K562 (cell line): ENCODE measurements around the gene TCF3. TPM values are rescaled to one million over a fixed set of nuclear protein-coding genes. Genes with fewer than 3 reads are reported as not detected.

Experiments used
- CHCHD3 ChIP-seq: fragments of 250-450 bp; sonication (Bioruptor Pico); IDR thresholded peaks from 2 replicates; pipeline ENCODE4 v2.1.2; 2022; ENCODE audit warnings: mild to moderate bottlenecking
- CREB1 ChIP-seq, 2 experiments: sonication (generic) in 1 of 2; formaldehyde crosslinking in 1 of 2; IDR thresholded peaks; 2 replicates each; pipeline versions ENCODE4 v1.6.1 to v1.8.0; 2012 to 2022; ENCODE audit warnings: inconsistent platforms in 1 of 2, mild to moderate bottlenecking in 1 of 2, missing genetic modification reagents in 1 of 2, moderate library complexity in 1 of 2
- DACH1 ChIP-seq: fragments of 450-650 bp; IDR thresholded peaks from 2 replicates; pipeline ENCODE4 v1.6.1; 2018; ENCODE audit not compliant: partially characterized antibody
- FOXK2 ChIP-seq, 2 experiments: fragments of 450-650 bp; IDR thresholded peaks in 1 of 2; conservative IDR thresholded peaks in 1 of 2; 2 replicates each; pipeline ENCODE4 v1.6.1; 2016; ENCODE audit warnings: low read depth in 2 of 2, mild to moderate bottlenecking in 1 of 2
- FUS ChIP-seq: fragments of 200-400 bp; formaldehyde crosslinking; optimal IDR thresholded peaks from 2 replicates; pipeline ENCODE3; 2017; ENCODE audit warnings: low read depth, low read length
- HDAC8 ChIP-seq: fragments of 450-650 bp; IDR thresholded peaks from 2 replicates; pipeline ENCODE4 v1.6.1; 2016; ENCODE audit warnings: mild to moderate bottlenecking, missing genetic modification characterization, moderate library complexity, missing compliant biosample characterization
- HMG20B ChIP-seq: fragments of 250-450 bp; sonication (Bioruptor Pico); IDR thresholded peaks from 2 replicates; pipeline ENCODE4 v1.5.0; 2021; ENCODE audit warnings: mild to moderate bottlenecking
- LCOR ChIP-seq: sonication (generic); formaldehyde crosslinking; IDR thresholded peaks from 2 replicates; pipeline ENCODE4 v1.8.0; 2022; ENCODE audit warnings: mild to moderate bottlenecking, missing genetic modification reagents
- NCOA4 ChIP-seq: fragments of 450-650 bp; IDR thresholded peaks from 2 replicates; pipeline ENCODE4 v1.6.1; 2018; ENCODE audit warnings: mild to moderate bottlenecking; ENCODE audit not compliant: partially characterized antibody
- RAD21 ChIP-seq, 2 experiments: fragments of 250-450 bp in 1 of 2; fragments of 450-650 bp in 1 of 2; sonication (Bioruptor Pico) in 1 of 2; formaldehyde crosslinking in 1 of 2; IDR thresholded peaks in 1 of 2; conservative IDR thresholded peaks in 1 of 2; 2 replicates each; pipeline versions ENCODE4 v1.4.0 to v1.8.0; 2020 to 2022; ENCODE audit warnings: mild to moderate bottlenecking in 2 of 2, moderate library complexity in 1 of 2
- SETDB1 ChIP-seq: IDR thresholded peaks from one replicate; pipeline ENCODE4 v1.6.1; 2012; ENCODE audit warnings: low read length, control low read depth, inconsistent platforms
- SP1 ChIP-seq: sonication (generic); formaldehyde crosslinking; IDR thresholded peaks from 2 replicates; pipeline ENCODE4 v1.8.1; 2022; ENCODE audit warnings: mild to moderate bottlenecking, missing genetic modification reagents
- TEAD1 ChIP-seq, 2 experiments: fragments of 450-650 bp in 1 of 2; sonication (generic) in 1 of 2; formaldehyde crosslinking; IDR thresholded peaks; 2 replicates each; pipeline versions ENCODE4 v1.4.0 to v1.8.0; 2020 to 2022; ENCODE audit warnings: mild to moderate bottlenecking in 2 of 2, missing genetic modification reagents in 1 of 2
- ZNF23 ChIP-seq: fragments of 250-450 bp; sonication (Bioruptor Pico); IDR thresholded peaks from 2 replicates; pipeline ENCODE4 v1.4.0; 2020; ENCODE audit warnings: mild to moderate bottlenecking
- ZNF282 ChIP-seq: sonication (generic); formaldehyde crosslinking; IDR thresholded peaks from 2 replicates; pipeline ENCODE4 v1.8.1; 2023; ENCODE audit warnings: missing genetic modification reagents
- ZNF707 ChIP-seq: fragments of 250-450 bp; sonication (Bioruptor Pico); conservative IDR thresholded peaks from 2 replicates; pipeline ENCODE4 v1.8.0; 2022; ENCODE audit warnings: inconsistent platforms, mild to moderate bottlenecking, moderate library complexity
- polyA plus RNA-seq, 8 experiments: library from polyadenylated mRNA; depleted of rRNA in 4 of 8; stranded (reverse) in 5 of 8; unstranded in 3 of 8; fragments of >200 nt; fragmentation: Nextera tagmentation in 2 of 8; fragmentation: Illumina TruSeq in 1 of 8; extraction: Ambion mirVana in 2 of 8; extraction: Trizol in 1 of 8; gene quantifications; 2 replicates each; pipeline versions ENCODE4 v1.2.1 to v1.2.3, GENCODE V29; 2011 to 2014; ENCODE audit warnings: inconsistent platforms in 1 of 8, missing spikeins in 1 of 8
- total RNA-seq, 7 experiments: library from RNA; depleted of rRNA in 6 of 7; stranded (reverse); fragments of >200 nt in 6 of 7; fragmentation: Illumina TruSeq in 2 of 7; extraction: Trizol in 2 of 7; gene quantifications; 2 replicates each; pipeline versions ENCODE4 v1.2.1 to v1.2.3, GENCODE V29; 2011 to 2021; ENCODE audit warnings: low replicate concordance in 1 of 7
- TF ChIP-seq, protein P1 (sequence below): fragments of 450-650 bp; formaldehyde crosslinking; IDR thresholded peaks from 2 replicates; pipeline ENCODE4 v1.4.0; 2022; ENCODE audit warnings: missing genetic modification characterization
- TF ChIP-seq, protein P2 (sequence below): IDR thresholded peaks from 2 replicates; pipeline ENCODE4 v1.6.1; 2012; ENCODE audit warnings: low read depth, low read length, improper control_type of control experiment, borderline replicate concordance
- TF ChIP-seq, protein P3 (sequence below): fragments of 450-650 bp; formaldehyde crosslinking; conservative IDR thresholded peaks from 2 replicates; pipeline ENCODE4 v1.4.0; 2022; ENCODE audit warnings: mild to moderate bottlenecking, missing genetic modification characterization
- TF ChIP-seq, protein P4 (sequence below): sonication (generic); formaldehyde crosslinking; IDR thresholded peaks from 2 replicates; pipeline ENCODE4 v1.8.0; 2022; ENCODE audit warnings: mild to moderate bottlenecking, missing genetic modification reagents
- TF ChIP-seq, protein P5 (sequence below): sonication (generic); formaldehyde crosslinking; IDR thresholded peaks from 2 replicates; pipeline ENCODE4 v1.8.1; 2023; ENCODE audit warnings: mild to moderate bottlenecking, missing genetic modification reagents

TCF3 gene
- total and polyA plus RNA-seq, 9 of the 15 experiments (the other 6 are each of a cell fraction or from before 2014, with no cell fraction given) = 5.6 to 259 (median 84.0) TPM

DNA sequence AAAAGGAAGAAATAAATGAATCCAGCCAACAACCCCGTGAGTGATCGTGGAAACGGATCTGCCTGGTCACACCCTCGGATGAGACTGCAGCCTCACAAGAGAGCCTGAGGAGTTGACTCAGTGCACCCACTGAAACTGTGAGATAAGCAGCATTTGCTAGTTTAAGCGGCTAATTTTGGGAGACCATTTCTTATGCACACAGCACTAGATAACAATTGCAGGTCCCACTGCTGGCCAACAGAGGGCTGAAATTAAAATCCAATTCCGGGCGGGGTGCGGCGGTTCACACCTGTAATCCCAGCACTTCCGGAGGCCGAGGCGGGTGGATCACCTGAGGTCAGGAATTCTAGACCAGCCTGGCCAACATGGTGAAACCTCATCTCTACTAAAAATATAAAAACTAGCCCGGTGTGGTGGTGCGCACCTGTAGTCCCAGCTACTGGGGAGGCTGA, 50.8 kb downstream of the TCF3 start (continued):
- 0 out of 4 replicates have a peak, but pooled peaks of 1 of the 2 experiments have one; percentile 3 for TF ChIP-seq RAD21 (CRISPR knock-in tag; conservative IDR thresholded peaks at IDR 0.05 in 1 of 2, IDR thresholded peaks at IDR 0.05 in 1 of 2)
- TF ChIP-seq HMG20B (CRISPR knock-in tag) = no peak
- TF ChIP-seq SETDB1 = no peak
- no peak for TF ChIP-seq ZNF282 (CRISPR knock-in tag)
- peak; percentile 14 for TF ChIP-seq DACH1
- TF ChIP-seq, protein P1, sequence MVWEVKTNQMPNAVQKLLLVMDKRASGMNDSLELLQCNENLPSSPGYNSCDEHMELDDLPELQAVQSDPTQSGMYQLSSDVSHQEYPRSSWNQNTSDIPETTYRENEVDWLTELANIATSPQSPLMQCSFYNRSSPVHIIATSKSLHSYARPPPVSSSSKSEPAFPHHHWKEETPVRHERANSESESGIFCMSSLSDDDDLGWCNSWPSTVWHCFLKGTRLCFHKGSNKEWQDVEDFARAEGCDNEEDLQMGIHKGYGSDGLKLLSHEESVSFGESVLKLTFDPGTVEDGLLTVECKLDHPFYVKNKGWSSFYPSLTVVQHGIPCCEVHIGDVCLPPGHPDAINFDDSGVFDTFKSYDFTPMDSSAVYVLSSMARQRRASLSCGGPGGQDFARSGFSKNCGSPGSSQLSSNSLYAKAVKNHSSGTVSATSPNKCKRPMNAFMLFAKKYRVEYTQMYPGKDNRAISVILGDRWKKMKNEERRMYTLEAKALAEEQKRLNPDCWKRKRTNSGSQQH (CRISPR knock-in tag) = no peak
- no peak for TF ChIP-seq ZNF707 (CRISPR knock-in tag)
- no peak for TF ChIP-seq FUS
- no peak for TF ChIP-seq FOXK2 (conservative IDR thresholded peaks at IDR 0.05 in 1 of 2, IDR thresholded peaks at IDR 0.05 in 1 of 2; ENCODE audit: low read depth in 2 of 2)
- no peak for TF ChIP-seq HDAC8 (tag)
- TF ChIP-seq ZNF23 (CRISPR knock-in tag) = no peak
- TF ChIP-seq LCOR = peak; percentile 46; the same call in 1 of the 2 replicates
- TF ChIP-seq CREB1 (IDR thresholded peaks at IDR 0.05) = 0 out of 2 replicates have a peak, but pooled peaks have one; percentile 10
- TF ChIP-seq CREB1 (CRISPR knock-in tag; IDR thresholded peaks at IDR 0.05) = no peak
- TF ChIP-seq, protein P2, sequence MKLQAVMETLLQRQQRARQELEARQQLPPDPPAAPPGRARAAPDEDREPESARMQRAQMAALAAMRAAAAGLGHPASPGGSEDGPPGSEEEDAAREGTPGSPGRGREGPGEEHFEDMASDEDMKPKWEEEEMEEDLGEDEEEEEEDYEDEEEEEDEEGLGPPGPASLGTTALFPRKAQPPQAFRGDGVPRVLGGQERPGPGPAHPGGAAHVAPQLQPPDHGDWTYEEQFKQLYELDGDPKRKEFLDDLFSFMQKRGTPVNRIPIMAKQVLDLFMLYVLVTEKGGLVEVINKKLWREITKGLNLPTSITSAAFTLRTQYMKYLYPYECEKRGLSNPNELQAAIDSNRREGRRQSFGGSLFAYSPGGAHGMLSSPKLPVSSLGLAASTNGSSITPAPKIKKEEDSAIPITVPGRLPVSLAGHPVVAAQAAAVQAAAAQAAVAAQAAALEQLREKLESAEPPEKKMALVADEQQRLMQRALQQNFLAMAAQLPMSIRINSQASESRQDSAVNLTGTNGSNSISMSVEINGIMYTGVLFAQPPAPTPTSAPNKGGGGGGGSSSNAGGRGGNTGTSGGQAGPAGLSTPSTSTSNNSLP = peak; percentile 97
- no peak for TF ChIP-seq TEAD1 (CRISPR knock-in tag; IDR thresholded peaks at IDR 0.05)
- TF ChIP-seq, protein P3, sequence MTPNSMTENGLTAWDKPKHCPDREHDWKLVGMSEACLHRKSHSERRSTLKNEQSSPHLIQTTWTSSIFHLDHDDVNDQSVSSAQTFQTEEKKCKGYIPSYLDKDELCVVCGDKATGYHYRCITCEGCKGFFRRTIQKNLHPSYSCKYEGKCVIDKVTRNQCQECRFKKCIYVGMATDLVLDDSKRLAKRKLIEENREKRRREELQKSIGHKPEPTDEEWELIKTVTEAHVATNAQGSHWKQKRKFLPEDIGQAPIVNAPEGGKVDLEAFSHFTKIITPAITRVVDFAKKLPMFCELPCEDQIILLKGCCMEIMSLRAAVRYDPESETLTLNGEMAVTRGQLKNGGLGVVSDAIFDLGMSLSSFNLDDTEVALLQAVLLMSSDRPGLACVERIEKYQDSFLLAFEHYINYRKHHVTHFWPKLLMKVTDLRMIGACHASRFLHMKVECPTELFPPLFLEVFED (CRISPR knock-in tag) = no peak
- TF ChIP-seq SP1 (CRISPR knock-in tag) = 0 out of 2 replicates have a peak, but pooled peaks have one; percentile 54
- no peak for TF ChIP-seq NCOA4
- TF ChIP-seq, protein P4, sequence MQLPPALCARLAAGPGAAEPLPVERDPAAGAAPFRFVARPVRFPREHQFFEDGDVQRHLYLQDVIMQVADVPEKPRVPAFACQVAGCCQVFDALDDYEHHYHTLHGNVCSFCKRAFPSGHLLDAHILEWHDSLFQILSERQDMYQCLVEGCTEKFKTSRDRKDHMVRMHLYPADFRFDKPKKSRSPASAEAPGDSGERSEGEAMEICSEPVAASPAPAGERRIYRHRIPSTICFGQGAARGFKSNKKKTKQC (CRISPR knock-in tag) = no peak
- TF ChIP-seq CHCHD3 (CRISPR knock-in tag) = no peak
- TF ChIP-seq, protein P5, sequence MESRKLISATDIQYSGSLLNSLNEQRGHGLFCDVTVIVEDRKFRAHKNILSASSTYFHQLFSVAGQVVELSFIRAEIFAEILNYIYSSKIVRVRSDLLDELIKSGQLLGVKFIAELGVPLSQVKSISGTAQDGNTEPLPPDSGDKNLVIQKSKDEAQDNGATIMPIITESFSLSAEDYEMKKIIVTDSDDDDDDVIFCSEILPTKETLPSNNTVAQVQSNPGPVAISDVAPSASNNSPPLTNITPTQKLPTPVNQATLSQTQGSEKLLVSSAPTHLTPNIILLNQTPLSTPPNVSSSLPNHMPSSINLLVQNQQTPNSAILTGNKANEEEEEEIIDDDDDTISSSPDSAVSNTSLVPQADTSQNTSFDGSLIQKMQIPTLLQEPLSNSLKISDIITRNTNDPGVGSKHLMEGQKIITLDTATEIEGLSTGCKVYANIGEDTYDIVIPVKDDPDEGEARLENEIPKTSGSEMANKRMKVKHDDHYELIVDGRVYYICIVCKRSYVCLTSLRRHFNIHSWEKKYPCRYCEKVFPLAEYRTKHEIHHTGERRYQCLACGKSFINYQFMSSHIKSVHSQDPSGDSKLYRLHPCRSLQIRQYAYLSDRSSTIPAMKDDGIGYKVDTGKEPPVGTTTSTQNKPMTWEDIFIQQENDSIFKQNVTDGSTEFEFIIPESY (CRISPR knock-in tag) = no peak
